ENCODE data around the gene SUN2.

- TF ChIP-seq CTCF (IDR thresholded peaks at IDR 0.05) (no peak), POLR2A (IDR thresholded peaks at IDR 0.05) (no peak)
Measured at GRCh38 chr22:38799265-38800002, 43.6 kb upstream of the SUN2 start.

Data from esophagus squamous epithelium (tissue), 4 donors.